Caki2 (cell line): ENCODE results near the gene LIPA. TPM values are rescaled to one million over a fixed set of nuclear protein-coding genes. Genes with fewer than 3 reads are reported as not detected.
"Not testable (repeated sequence)": the region's sequence is repeated elsewhere in the genome, so short reads cannot be mapped to it uniquely, and the experiment has no call there.

Experiments used
- DNase-seq: peaks from one replicate; pipeline ENCODE4 v3.0.0-alpha.2; 2015; ENCODE audit warnings: low read depth
- in situ Hi-C: cut with HindIII; loops from 2 replicates; pipeline ENCODE4 v1.10.0; 2016; ENCODE audit warnings: low sequenced_read_pairs, low pct_unique_long_range_greater_than_20kb, mixed read lengths
- total RNA-seq: library from RNA; depleted of rRNA; stranded (reverse); fragments of >200 nt; shearing (Covaris generic); gene quantifications from 2 replicates; pipeline ENCODE4 v1.2.3, GENCODE V29; 2014; ENCODE audit warnings: low replicate concordance

The LIPA gene
- total RNA-seq, 1 experiment from 2014 or later, result 61.0 TPM

- no peak for DNase-seq
- in situ Hi-C loops, result no loop called here
Measured at GRCh38 chr10:89275383-89275782, 23.8 kb upstream of the LIPA start.

GRCh38 chr10:89274928-89275327 lies 23.4 kb upstream of the LIPA start:
- DNase-seq, result peak; percentile 55
- in situ Hi-C loops, result no loop called here

GRCh38 chr10:89273680-89274079 lies 22.1 kb upstream of the LIPA start:
- DNase-seq, result no peak
- in situ Hi-C loops, result no loop called here

GRCh38 chr10:89271532-89271931 lies 20.0 kb upstream of the LIPA start:
- in situ Hi-C loops, result no loop called here
- no peak for DNase-seq

- no peak for DNase-seq
Measured at GRCh38 chr10:89270153-89270483, 18.5 kb upstream of the LIPA start.

GRCh38 chr10:89269433-89270152 lies 18.0 kb upstream of the LIPA start:
- in situ Hi-C loops, result no loop called here
- DNase-seq, result no peak

More at GRCh38 chr10:89270153-89270483, 18.5 kb upstream of the LIPA start:
- in situ Hi-C loops, result no loop called here

GRCh38 chr10:89266721-89267453 lies 15.3 kb upstream of the LIPA start:
- no peak for DNase-seq
- in situ Hi-C loops, result no loop called here

GRCh38 chr10:89263531-89263930 lies 12.0 kb upstream of the LIPA start:
- DNase-seq, result no peak
- in situ Hi-C loops, result no loop called here

- DNase-seq, result no peak
- in situ Hi-C loops, result no loop called here
Measured at GRCh38 chr10:89263091-89263490, 11.5 kb upstream of the LIPA start.

- no peak for DNase-seq
- in situ Hi-C loops, result no loop called here
Measured at GRCh38 chr10:89262086-89263051, 10.8 kb upstream of the LIPA start.

- no peak for DNase-seq
- in situ Hi-C loops, result no loop called here
Measured at GRCh38 chr10:89258881-89259280, 7.3 kb upstream of the LIPA start.

- no peak for DNase-seq
- in situ Hi-C loops, result no loop called here
Measured at GRCh38 chr10:89257581-89257980, 6.0 kb upstream of the LIPA start.

GRCh38 chr10:89256962-89257361 lies 5.4 kb upstream of the LIPA start:
- in situ Hi-C loops, result no loop called here
- no peak for DNase-seq

GRCh38 chr10:89256340-89256739 lies 4.8 kb upstream of the LIPA start:
- no peak for DNase-seq
- in situ Hi-C loops, result no loop called here

GRCh38 chr10:89255793-89256192 lies 4.2 kb upstream of the LIPA start:
- in situ Hi-C loops, result no loop called here
- no peak for DNase-seq

GRCh38 chr10:89255091-89255579 lies 3.6 kb upstream of the LIPA start:
- DNase-seq, in situ Hi-C loops: not testable (repeated sequence)

GRCh38 chr10:89252225-89252585 lies 630 bp upstream of the LIPA start:
- in situ Hi-C loops, result no loop called here

GRCh38 chr10:89250865-89251408 lies 638 bp downstream of the LIPA start:
- DNase-seq, result no peak
- in situ Hi-C loops, result no loop called here

More at GRCh38 chr10:89252225-89252585, 630 bp upstream of the LIPA start:
- no peak for DNase-seq
